Left colon (tissue), 2 donors: Measurements from ENCODE around the gene GSK3A. TPM values are rescaled to one million over a fixed set of nuclear protein-coding genes. Genes with fewer than 3 reads are reported as not detected.
A peak's percentile ranks its signal among the peaks of the same experiment; 100 is the strongest.
"Not testable (repeated sequence)": the region's sequence is repeated elsewhere in the genome, so short reads cannot be mapped to it uniquely, and the experiment has no call there.

Source experiments
- ATAC-seq: fragments of 200-7000 bp; cut with Tn5 transposase; one replicate; pipeline ENCODE4 v1.9.1; 2020; ENCODE audit warnings: mild to moderate bottlenecking, moderate library complexity
- DNase-seq, 2 donors: peaks; one replicate each; pipeline ENCODE4 v3.0.0-alpha.2; 2020
- intact Hi-C, 2 donors: fragments of 100-400 bp; cut with DNase I in 1 of 2; cut with micrococcal nuclease in 1 of 2; formaldehyde crosslinking; loops; one replicate each; pipeline versions ENCODE4 v1.11.2 to v1.14.0; 2022; cut with DNase I, micrococcal nuclease
- total RNA-seq, 2 donors: library from RNA; stranded (reverse); fragmentation: NEBNext Ultra II Directional; extraction: Animal tissue kit (Norgen Biotek cat#: 25700); gene quantifications; one replicate each; pipeline ENCODE4 v1.2.1, GENCODE V29; 2021
- donor health status: DM: no; HTN: no; CAD: no.
- donor health status: DM: yes; HTN: yes; CAD: no.

Gene GSK3A
- total RNA-seq, 2 donors from 2014 or later = 40.9 to 43.3 TPM

- ATAC-seq (no peak), DNase-seq (peak; percentile 18 to 36)
- intact Hi-C loops = no loop called here
Measured at GRCh38 chr19:42271045-42271419, 28.6 kb upstream of the GSK3A start.

GRCh38 chr19:42270346-42271044, 28.1 kb upstream of the GSK3A start:
- intact Hi-C loops = no loop called here
- DNase-seq (peak; percentile 70 to 82), ATAC-seq (peak; percentile 6)

- no peak for ATAC-seq
- DNase-seq = peak; percentile 39 to 46
- intact Hi-C loops = no loop called here
Measured at GRCh38 chr19:42269478-42270345, 27.3 kb upstream of the GSK3A start.

- ATAC-seq = peak; percentile 75
- intact Hi-C loops = no loop called here
- peak; percentile 99 to 100 for DNase-seq
Measured at GRCh38 chr19:42268704-42269477, 26.5 kb upstream of the GSK3A start, which contains the start of gene CIC. Gene CIC (plus strand): TSS chr19:42269252. CDS start chr19:42271784, 2,532 bp downstream.

- DNase-seq = peak; percentile 98 to 100
- ATAC-seq = peak; percentile 74
- intact Hi-C loops = no loop called here
Measured at GRCh38 chr19:42268142-42268703, 25.8 kb upstream of the GSK3A start.

- intact Hi-C loops = no loop called here
- ATAC-seq (no peak), DNase-seq (no peak)
Measured at GRCh38 chr19:42267644-42268141, 25.3 kb upstream of the GSK3A start.

GRCh38 chr19:42266928-42267603, 24.7 kb upstream of the GSK3A start:
- DNase-seq = peak in 1 of 2 donors; percentile 11
- ATAC-seq = not testable (repeated sequence)

GRCh38 chr19:42266105-42266504, 23.7 kb upstream of the GSK3A start:
- ATAC-seq, DNase-seq, intact Hi-C loops: not testable (repeated sequence)

More at GRCh38 chr19:42266928-42267603, 24.7 kb upstream of the GSK3A start:
- intact Hi-C loops = not testable (repeated sequence)

- DNase-seq (no peak), ATAC-seq (no peak)
Measured at GRCh38 chr19:42261763-42262162, 19.4 kb upstream of the GSK3A start.

GRCh38 chr19:42257842-42258241, 15.4 kb upstream of the GSK3A start:
- intact Hi-C loops, DNase-seq, ATAC-seq: not testable (repeated sequence)

More at GRCh38 chr19:42261763-42262162, 19.4 kb upstream of the GSK3A start:
- intact Hi-C loops = no loop called here

GRCh38 chr19:42255766-42256745, 13.7 kb upstream of the GSK3A start:
- intact Hi-C loops = no loop called here
- DNase-seq (peak in 1 of 2 donors; percentile 53), ATAC-seq (no peak)

- peak; percentile 82 for ATAC-seq
- intact Hi-C loops = no loop called here
- DNase-seq = peak; percentile 92 to 95
Measured at GRCh38 chr19:42254850-42255765, 12.7 kb upstream of the GSK3A start, which contains the start of gene ERF. Gene ERF (minus strand): TSS chr19:42255128. CDS start chr19:42254999, 129 bp downstream.

GRCh38 chr19:42254089-42254849, 11.9 kb upstream of the GSK3A start:
- peak; percentile 48 for ATAC-seq
- DNase-seq = peak; percentile 78 to 88
- intact Hi-C loops = no loop called here

- peak; percentile 70 to 74 for DNase-seq
- intact Hi-C loops = no loop called here
- peak; percentile 26 for ATAC-seq
Measured at GRCh38 chr19:42253245-42254088, 11.1 kb upstream of the GSK3A start.
